Epithelial cell of esophagus (primary cell): ENCODE data around the gene LHFPL3.

ENCODE experiments used
- DNase-seq: peaks from one replicate; pipeline ENCODE4 v3.0.0; 2010; ENCODE audit warnings: low read depth
- H3K4me3 ChIP-seq: 2 replicates; pipeline ENCODE4 v1.5.1; 2011; ENCODE audit warnings: mild to moderate bottlenecking, low read length, control low read depth
- CTCF ChIP-seq: IDR thresholded peaks from 2 replicates; pipeline ENCODE4 v1.5.1; 2011; ENCODE audit warnings: low read depth, mild to moderate bottlenecking, low read length, control low read depth, inconsistent platforms; ENCODE audit not compliant: insufficient read depth; ENCODE audit errors: missing control alignments

LHFPL3 gene

GRCh38 chr7:104940023-104940710 lies 611.8 kb downstream of the LHFPL3 start:
- no peak for TF ChIP-seq CTCF
- no peak for DNase-seq
- no peak overlapping the region for H3K4me3 ChIP-seq

GRCh38 chr7:104943502-104944343 lies 615.3 kb downstream of the LHFPL3 start:
- peak; percentile 28 for DNase-seq
- no peak for TF ChIP-seq CTCF
- H3K4me3 ChIP-seq = no peak overlapping the region

GRCh38 chr7:104945599-104945956 lies 617.2 kb downstream of the LHFPL3 start:
- H3K4me3 ChIP-seq = no peak overlapping the region
- no peak for TF ChIP-seq CTCF
- DNase-seq = no peak

- peak; percentile 49 for DNase-seq
- H3K4me3 ChIP-seq = no peak overlapping the region
- no peak for TF ChIP-seq CTCF
Measured at GRCh38 chr7:104946338-104946737, 617.9 kb downstream of the LHFPL3 start.

GRCh38 chr7:104950006-104950405 lies 621.6 kb downstream of the LHFPL3 start:
- no peak for TF ChIP-seq CTCF
- no peak for DNase-seq
- no peak overlapping the region for H3K4me3 ChIP-seq

GRCh38 chr7:104950754-104951153 lies 622.4 kb downstream of the LHFPL3 start:
- TF ChIP-seq CTCF = no peak
- no peak overlapping the region for H3K4me3 ChIP-seq
- no peak for DNase-seq

- DNase-seq = no peak
- no peak for TF ChIP-seq CTCF
Measured at GRCh38 chr7:104951546-104951945, 623.1 kb downstream of the LHFPL3 start.

More at GRCh38 chr7:104951546-104951945, 623.1 kb downstream of the LHFPL3 start:
- H3K4me3 ChIP-seq = no peak overlapping the region
